PFSK-1 (cell line): ENCODE data around the gene UBN2.

ENCODE experiments used
- FOXP2 ChIP-seq: optimal IDR thresholded peaks from 2 replicates; pipeline ENCODE3; 2011; ENCODE audit warnings: borderline replicate concordance, control low read depth, inconsistent platforms; ENCODE audit not compliant: insufficient read depth; ENCODE audit errors: extremely low read length, extremely low read depth
- POLR2AphosphoS5 ChIP-seq: IDR thresholded peaks from 2 replicates; pipeline ENCODE4 v1.6.1; 2012; ENCODE audit warnings: low read depth, mild to moderate bottlenecking, control low read depth, low read length, moderate library complexity
- SIN3A ChIP-seq: IDR thresholded peaks from 2 replicates; pipeline ENCODE4 v1.6.1; 2012; ENCODE audit warnings: mild to moderate bottlenecking, low read length, moderate library complexity, borderline replicate concordance; ENCODE audit not compliant: insufficient read depth
- TAF1 ChIP-seq: IDR thresholded peaks from 2 replicates; pipeline ENCODE4 v1.6.1; 2012; ENCODE audit warnings: low read length, control low read depth, borderline replicate concordance; ENCODE audit not compliant: insufficient read depth
- TF ChIP-seq, protein P1 (sequence below), 2 experiments: IDR thresholded peaks; 2 replicates each; pipeline versions ENCODE4 v1.6.1 to v1.8.0; 2011 to 2012; ENCODE audit warnings: low read depth in 2 of 2, low read length in 2 of 2, control low read depth in 1 of 2, inconsistent platforms in 1 of 2, mild to moderate bottlenecking in 1 of 2, moderate library complexity in 1 of 2; ENCODE audit not compliant: insufficient read depth in 1 of 2

The UBN2 gene

DNA sequence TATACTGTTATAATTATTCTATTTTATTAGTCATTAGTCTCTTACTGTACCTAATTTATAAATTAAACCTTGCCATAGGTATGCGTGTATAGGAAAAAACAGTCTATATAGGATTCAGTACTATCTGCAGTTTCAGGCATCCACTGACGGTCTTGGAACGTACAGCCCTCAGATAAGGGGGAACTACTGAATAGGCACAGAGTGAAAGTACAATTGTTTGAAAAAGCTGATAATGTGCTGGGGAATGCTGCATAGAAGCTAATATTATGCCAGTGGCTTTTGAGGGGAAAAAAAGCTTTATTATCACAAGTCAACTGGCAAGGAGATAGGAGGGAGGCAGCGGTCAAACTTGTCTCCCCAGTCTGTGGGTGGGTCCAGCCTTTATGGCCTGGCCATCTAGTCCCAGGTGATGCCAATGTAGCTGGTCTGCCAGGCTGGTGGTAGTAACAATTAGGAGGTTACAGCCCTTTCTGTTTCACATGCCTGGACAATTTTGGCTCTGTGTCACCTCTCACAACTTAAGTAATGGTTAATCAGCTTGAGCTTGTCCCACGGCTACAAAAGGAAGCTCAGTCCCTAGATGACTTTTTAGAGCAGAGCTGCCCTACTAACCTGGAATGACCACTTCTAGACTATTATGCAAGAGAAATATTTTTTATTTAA, 101.8 kb downstream of the UBN2 start:
- TF ChIP-seq TAF1: no peak
- no peak for TF ChIP-seq FOXP2
- TF ChIP-seq, protein P1, sequence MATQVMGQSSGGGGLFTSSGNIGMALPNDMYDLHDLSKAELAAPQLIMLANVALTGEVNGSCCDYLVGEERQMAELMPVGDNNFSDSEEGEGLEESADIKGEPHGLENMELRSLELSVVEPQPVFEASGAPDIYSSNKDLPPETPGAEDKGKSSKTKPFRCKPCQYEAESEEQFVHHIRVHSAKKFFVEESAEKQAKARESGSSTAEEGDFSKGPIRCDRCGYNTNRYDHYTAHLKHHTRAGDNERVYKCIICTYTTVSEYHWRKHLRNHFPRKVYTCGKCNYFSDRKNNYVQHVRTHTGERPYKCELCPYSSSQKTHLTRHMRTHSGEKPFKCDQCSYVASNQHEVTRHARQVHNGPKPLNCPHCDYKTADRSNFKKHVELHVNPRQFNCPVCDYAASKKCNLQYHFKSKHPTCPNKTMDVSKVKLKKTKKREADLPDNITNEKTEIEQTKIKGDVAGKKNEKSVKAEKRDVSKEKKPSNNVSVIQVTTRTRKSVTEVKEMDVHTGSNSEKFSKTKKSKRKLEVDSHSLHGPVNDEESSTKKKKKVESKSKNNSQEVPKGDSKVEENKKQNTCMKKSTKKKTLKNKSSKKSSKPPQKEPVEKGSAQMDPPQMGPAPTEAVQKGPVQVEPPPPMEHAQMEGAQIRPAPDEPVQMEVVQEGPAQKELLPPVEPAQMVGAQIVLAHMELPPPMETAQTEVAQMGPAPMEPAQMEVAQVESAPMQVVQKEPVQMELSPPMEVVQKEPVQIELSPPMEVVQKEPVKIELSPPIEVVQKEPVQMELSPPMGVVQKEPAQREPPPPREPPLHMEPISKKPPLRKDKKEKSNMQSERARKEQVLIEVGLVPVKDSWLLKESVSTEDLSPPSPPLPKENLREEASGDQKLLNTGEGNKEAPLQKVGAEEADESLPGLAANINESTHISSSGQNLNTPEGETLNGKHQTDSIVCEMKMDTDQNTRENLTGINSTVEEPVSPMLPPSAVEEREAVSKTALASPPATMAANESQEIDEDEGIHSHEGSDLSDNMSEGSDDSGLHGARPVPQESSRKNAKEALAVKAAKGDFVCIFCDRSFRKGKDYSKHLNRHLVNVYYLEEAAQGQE (IDR thresholded peaks at IDR 0.05; ENCODE audit: insufficient read depth in 1 of 2, low read depth in 2 of 2, low read length in 2 of 2): no peak
- no peak for TF ChIP-seq POLR2AphosphoS5
- no peak for TF ChIP-seq SIN3A

DNA sequence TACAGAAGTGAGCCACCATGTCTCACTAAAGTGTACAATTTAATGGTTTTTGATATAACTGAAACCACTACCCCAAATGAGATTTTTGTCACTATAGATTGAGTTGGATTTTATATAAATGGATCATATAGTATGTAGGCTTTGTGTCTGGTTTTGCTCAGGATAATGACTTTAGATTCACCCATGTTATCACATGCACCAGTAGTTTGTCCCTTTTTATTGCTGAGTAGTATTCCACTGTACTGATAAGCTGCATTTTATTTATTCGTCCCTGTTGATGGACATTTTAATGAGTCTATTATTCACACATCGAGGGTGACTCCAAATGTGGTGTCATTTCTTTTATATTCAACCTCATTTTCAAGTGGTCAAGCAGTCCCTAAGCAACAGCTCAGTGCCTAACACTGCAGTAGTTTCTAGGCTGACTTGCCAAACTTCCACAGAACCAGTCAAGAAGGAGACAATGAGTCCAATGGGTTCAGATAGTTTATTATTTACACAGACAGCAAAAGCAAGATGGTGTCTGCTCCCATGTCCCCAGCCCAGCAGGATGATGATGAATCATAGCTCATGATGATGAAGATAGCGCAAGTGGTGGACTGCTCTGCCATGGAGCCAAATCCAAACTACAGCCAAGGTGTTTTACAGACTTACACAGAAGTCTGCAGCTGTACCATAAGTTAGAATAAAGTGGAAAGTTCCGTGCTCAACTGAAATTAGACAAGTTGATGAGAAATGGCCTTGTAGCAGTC, 103.5 kb downstream of the UBN2 start:
- TF ChIP-seq TAF1 (no peak), FOXP2 (no peak), SIN3A (no peak), POLR2AphosphoS5 (no peak)
- TF ChIP-seq, protein P1 (IDR thresholded peaks at IDR 0.05; ENCODE audit: insufficient read depth in 1 of 2, low read depth in 2 of 2, low read length in 2 of 2): no peak

DNA sequence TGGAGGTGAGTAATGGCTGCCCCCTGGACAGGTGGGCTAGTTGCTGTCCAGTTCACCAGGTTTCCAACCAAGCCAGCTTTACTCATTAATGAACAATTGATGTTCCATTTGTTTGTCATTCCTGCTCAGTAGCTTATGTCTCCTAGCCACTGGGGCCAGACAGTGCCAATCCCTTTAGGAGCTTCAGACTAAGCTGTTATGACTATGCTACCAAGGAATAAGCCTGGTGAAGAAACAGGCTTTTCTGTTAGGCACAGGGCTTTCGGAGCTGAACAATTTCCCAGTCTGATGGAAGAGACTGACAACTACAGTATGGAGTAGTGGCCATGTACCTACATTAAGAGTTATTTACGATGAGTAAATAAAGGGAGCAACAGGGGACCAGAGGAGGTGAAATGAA, 108.0 kb downstream of the UBN2 start:
- TF ChIP-seq SIN3A (no peak), FOXP2 (no peak), TAF1 (no peak), POLR2AphosphoS5 (no peak)
- TF ChIP-seq, protein P1 (IDR thresholded peaks at IDR 0.05; ENCODE audit: insufficient read depth in 1 of 2, low read depth in 2 of 2, low read length in 2 of 2): no peak

DNA sequence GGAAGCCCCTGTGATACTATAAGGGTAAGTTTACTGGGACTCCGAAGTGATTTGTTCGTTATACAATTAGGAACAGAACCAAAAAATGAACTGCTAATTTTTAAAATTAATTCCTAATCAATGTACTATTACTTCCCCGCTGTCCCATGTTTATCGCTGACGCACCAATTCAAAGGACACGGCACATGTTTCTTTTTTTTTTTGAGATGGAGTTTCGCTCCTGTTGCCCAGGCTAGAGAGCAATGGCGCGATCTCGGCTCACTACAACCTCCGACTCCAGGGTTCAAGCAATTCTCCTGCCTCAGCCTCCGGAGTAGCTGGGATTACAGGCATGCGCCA, 108.6 kb downstream of the UBN2 start:
- TF ChIP-seq POLR2AphosphoS5 (no peak), FOXP2 (no peak), TAF1 (no peak), SIN3A (no peak)
- TF ChIP-seq, protein P1 (IDR thresholded peaks at IDR 0.05; ENCODE audit: insufficient read depth in 1 of 2, low read depth in 2 of 2, low read length in 2 of 2): no peak
